Thyroid gland (tissue), 4 donors: ENCODE measurements around the gene SLC6A17.

ENCODE experiments used
- POLR2A ChIP-seq, 2 donors: fragments of 450-650 bp; IDR thresholded peaks; one replicate each; pipeline ENCODE4 v1.6.1; 2017; ENCODE audit warnings: antibody characterized with exemption in 2 of 2, mild to moderate bottlenecking in 2 of 2, moderate library complexity in 1 of 2
- TF ChIP-seq, protein P1 (sequence below), 6 experiments: fragments of 200-600 bp in 3 of 6; fragments of 450-650 bp in 3 of 6; sonication (generic) in 3 of 6; IDR thresholded peaks; one replicate each; pipeline ENCODE4 v1.5.1; 2016 to 2019; ENCODE audit warnings: antibody characterized with exemption in 6 of 6, mild to moderate bottlenecking in 2 of 6, inconsistent platforms in 1 of 6, moderate library complexity in 1 of 6

DNA sequence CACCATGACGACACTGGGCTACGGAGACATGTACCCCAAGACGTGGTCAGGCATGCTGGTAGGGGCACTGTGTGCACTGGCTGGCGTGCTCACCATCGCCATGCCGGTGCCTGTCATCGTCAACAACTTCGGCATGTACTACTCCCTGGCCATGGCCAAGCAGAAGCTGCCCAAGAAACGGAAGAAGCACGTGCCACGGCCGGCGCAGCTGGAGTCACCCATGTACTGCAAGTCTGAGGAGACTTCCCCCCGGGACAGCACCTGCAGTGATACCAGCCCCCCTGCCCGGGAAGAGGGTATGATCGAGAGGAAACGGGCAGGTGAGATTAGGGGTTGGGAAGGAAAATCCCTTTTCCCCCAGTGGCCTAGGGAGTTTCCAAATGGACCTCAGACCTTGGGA is 73.3 kb downstream of the SLC6A17 start:
- TF ChIP-seq, protein P1, sequence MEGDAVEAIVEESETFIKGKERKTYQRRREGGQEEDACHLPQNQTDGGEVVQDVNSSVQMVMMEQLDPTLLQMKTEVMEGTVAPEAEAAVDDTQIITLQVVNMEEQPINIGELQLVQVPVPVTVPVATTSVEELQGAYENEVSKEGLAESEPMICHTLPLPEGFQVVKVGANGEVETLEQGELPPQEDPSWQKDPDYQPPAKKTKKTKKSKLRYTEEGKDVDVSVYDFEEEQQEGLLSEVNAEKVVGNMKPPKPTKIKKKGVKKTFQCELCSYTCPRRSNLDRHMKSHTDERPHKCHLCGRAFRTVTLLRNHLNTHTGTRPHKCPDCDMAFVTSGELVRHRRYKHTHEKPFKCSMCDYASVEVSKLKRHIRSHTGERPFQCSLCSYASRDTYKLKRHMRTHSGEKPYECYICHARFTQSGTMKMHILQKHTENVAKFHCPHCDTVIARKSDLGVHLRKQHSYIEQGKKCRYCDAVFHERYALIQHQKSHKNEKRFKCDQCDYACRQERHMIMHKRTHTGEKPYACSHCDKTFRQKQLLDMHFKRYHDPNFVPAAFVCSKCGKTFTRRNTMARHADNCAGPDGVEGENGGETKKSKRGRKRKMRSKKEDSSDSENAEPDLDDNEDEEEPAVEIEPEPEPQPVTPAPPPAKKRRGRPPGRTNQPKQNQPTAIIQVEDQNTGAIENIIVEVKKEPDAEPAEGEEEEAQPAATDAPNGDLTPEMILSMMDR (IDR thresholded peaks at IDR 0.05) = no peak
- TF ChIP-seq POLR2A (IDR thresholded peaks at IDR 0.05) = no peak
